HTR-8/SVneo (cell line): ENCODE results near the gene OR2A42.
"Not testable (repeated sequence)": the region's sequence is repeated elsewhere in the genome, so short reads cannot be mapped to it uniquely, and the experiment has no call there.

Source experiments
- DNase-seq: peaks from one replicate; pipeline ENCODE4 v3.0.0; 2011; ENCODE audit warnings: low spot score, mixed read lengths; ENCODE audit not compliant: insufficient read length
- FAIRE-seq: peaks from 2 replicates; lab custom pipeline; 2011; peaks lifted over from hg19 to GRCh38; lab: Jason Lieb, UNC

Gene OR2A42

DNA sequence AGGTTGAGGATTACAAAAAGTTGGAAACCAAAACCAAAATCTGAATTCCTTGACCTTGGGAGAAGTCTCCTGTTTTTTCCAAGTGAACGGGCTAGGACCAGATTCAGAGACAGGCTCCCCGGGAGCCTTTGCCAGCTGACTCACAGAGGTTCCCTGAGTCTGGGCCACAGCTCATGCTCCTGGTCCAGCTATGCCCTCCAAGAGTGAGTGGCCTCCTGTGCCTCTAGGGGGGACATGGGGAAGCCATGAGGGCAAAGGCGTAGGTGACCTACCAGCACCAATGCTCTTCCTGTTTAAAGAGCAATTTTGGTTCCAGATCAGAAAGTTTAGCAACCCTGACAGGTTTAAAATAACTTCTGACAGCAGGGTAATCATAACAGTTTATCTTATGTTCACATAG, 10.6 kb downstream of the OR2A42 start:
- DNase-seq, FAIRE-seq: not testable (repeated sequence)

GRCh38 chr7:144226866-144227265, 12.5 kb downstream of the OR2A42 start:
- not testable (repeated sequence) for DNase-seq, FAIRE-seq

GRCh38 chr7:144223675-144224074, 15.7 kb downstream of the OR2A42 start:
- FAIRE-seq, DNase-seq: not testable (repeated sequence)

- not testable (repeated sequence) for FAIRE-seq, DNase-seq
These were observed 18.9 kb downstream of the OR2A42 start for GRCh38 chr7:144220531-144220930.

GRCh38 chr7:144219149-144219548, 20.3 kb downstream of the OR2A42 start:
- FAIRE-seq, DNase-seq: not testable (repeated sequence)

GRCh38 chr7:144218581-144218980, 20.8 kb downstream of the OR2A42 start:
- not testable (repeated sequence) for FAIRE-seq, DNase-seq

DNA sequence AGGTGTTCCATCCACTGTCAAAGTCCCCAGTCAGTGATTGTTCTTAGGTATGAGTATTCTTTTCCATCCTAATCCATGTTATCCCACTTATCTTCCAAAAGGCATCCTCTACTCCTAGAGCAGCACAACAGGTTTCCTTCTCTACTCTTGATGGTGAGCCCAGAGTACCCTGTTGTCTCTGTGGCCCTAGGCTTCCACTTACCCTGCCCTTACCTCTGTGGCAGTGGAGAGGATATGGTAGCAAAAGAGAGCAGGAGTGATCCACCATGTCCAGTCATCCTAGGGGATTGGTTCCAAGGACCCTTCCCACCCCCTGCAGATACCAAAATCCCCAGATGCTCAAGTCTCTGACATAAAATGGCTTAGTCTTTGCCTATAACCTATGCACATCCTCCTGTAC, 22.2 kb downstream of the OR2A42 start:
- not testable (repeated sequence) for DNase-seq, FAIRE-seq

- FAIRE-seq: not testable (repeated sequence)
These were observed 34.1 kb downstream of the OR2A42 start for GRCh38 chr7:144205306-144205705.

DNA sequence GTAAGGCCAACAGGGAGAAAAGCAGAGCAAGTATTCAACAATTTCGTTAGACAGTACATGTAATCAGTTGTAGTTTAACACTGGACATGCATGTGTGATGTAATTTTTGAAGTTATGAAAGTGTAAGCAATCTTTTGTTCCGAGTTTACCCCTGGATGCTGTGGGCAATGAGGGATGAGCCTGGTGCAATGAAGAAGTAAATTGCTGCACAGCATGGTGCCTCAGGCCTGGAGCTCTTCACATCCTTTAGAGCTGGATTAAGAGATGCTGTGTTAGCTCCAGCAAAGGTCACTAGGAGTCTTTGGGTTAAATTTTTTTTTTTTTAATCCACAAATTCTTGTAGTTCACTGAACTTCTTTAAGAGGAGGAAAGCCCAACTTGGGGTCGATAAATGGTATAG, 36.3 kb downstream of the OR2A42 start:
- not testable (repeated sequence) for DNase-seq, FAIRE-seq

More at GRCh38 chr7:144205306-144205705, 34.1 kb downstream of the OR2A42 start:
- not testable (repeated sequence) for DNase-seq

DNA sequence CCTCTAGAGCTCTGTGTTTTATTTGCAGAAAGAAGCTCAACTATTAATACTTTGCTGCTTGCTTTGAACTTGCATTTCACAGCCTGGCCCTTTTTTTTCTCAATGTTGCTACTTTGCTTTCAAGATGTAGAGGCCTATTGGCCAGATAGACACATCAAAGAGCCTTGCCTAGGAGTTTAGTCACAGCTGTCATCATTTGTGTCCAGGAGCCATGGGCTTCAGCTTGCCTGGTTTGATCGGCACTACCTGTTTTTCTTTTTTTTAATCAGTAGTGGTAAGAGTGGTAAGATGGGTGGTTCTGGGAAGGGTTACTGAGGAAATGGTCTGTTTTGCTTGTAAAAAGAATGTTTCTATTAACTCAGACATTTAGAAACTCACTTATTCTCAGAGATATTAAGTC, 37.4 kb downstream of the OR2A42 start:
- FAIRE-seq, DNase-seq: not testable (repeated sequence)

- not testable (repeated sequence) for DNase-seq, FAIRE-seq
These were observed 40.5 kb downstream of the OR2A42 start for GRCh38 chr7:144198934-144199333.

DNA sequence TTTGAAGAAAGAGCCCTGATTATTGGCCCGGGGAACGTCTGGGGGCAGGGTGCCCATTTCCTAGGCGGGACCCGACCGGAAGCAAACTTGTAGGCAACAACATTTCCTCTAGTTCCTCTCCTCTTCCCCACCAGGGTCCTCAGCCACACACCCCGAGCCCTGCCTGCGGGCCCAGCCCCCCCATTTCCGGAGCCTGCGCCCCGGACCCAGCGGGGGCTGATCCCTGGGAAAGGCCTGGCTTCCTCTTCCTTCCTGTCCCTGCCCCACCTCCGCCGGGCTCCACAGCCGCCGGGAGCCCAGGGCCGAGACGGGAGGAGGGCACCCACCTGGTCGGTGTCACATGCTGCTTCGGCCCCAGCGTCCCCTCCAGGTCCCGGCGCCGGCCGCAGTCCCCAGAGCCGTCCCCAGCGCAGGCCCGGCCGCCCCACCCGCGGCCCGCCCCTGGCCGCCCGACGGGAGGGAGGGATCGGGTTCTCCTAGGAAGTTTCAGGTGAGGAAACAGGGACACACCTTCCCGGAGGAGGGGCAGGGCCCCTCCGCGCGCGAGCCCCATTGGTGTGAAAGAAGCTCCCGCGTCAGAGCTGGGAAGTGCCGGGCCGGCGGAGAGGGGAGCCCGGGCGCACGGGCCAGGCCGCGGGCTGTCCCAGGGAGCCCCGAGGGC, 44.1 kb downstream of the OR2A42 start, which contains the start of gene ARHGEF35:
TSS of gene ARHGEF35 (minus strand) at position 622 of the 661 bp plus-strand sequence. CDS start 7,450 bp downstream, outside the sequence.
- DNase-seq, FAIRE-seq: not testable (repeated sequence)

- FAIRE-seq: not testable (repeated sequence)
These were observed 45.0 kb downstream of the OR2A42 start for GRCh38 chr7:144194453-144194852.

DNA sequence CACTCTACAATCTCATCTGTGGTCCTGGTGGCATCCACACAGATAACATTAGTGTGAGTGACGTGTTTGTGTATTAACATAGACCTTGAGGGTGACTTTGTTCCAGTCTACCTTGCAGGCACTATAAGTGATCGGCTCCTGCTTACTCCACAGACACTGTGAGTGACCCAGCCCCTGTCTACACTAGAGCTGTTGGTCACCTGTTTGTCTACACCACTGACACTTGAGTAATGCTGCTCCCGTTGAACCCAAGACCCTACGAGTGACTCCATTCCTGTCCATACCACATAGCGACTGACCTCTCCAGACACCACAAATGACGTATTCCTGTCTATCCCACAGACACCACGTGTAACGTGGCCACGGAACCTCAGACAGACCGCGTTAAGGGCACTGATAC, 45.6 kb downstream of the OR2A42 start:
- not testable (repeated sequence) for DNase-seq, FAIRE-seq

More at GRCh38 chr7:144194453-144194852, 45.0 kb downstream of the OR2A42 start:
- DNase-seq: not testable (repeated sequence)

DNA sequence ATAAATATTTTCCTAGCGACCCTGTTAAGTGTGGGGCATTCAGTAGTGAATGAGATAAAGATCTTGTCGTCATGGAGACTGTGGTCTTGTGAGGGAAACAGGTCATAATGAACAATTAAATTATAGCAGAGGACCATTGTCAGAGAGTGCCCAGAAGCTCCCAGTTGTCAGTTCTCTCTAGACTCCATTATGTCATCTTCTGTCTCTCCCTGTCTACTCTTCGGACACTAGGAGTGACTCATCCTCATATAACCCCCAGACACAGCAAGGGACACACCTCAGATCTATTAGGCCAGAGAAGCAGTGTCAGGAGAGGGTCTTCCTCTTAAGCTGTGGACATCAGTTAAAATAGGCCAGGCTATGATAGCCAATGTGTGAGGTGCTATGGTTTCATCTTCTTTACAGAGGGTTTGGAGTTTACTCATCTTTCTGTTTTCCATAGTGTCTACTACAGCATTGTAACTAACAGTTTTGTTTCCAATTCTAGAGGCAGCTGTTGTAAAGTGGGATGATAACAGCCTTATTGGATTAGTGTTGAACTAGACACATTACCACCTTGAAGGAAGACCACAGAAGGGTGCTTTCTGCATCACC, 50.7 kb downstream of the OR2A42 start:
- not testable (repeated sequence) for FAIRE-seq, DNase-seq

- not testable (repeated sequence) for FAIRE-seq, DNase-seq
These were observed 51.6 kb downstream of the OR2A42 start for GRCh38 chr7:144187848-144188247.

GRCh38 chr7:144183166-144183565, 56.2 kb downstream of the OR2A42 start, which contains the start of gene CTAGE4:
Gene CTAGE4 (plus strand): TSS chr7:144183466. CDS start chr7:144183504, 38 bp downstream.
- DNase-seq, FAIRE-seq: not testable (repeated sequence)

GRCh38 chr7:144179165-144179479, 60.3 kb downstream of the OR2A42 start:
- FAIRE-seq, DNase-seq: not testable (repeated sequence)

DNA sequence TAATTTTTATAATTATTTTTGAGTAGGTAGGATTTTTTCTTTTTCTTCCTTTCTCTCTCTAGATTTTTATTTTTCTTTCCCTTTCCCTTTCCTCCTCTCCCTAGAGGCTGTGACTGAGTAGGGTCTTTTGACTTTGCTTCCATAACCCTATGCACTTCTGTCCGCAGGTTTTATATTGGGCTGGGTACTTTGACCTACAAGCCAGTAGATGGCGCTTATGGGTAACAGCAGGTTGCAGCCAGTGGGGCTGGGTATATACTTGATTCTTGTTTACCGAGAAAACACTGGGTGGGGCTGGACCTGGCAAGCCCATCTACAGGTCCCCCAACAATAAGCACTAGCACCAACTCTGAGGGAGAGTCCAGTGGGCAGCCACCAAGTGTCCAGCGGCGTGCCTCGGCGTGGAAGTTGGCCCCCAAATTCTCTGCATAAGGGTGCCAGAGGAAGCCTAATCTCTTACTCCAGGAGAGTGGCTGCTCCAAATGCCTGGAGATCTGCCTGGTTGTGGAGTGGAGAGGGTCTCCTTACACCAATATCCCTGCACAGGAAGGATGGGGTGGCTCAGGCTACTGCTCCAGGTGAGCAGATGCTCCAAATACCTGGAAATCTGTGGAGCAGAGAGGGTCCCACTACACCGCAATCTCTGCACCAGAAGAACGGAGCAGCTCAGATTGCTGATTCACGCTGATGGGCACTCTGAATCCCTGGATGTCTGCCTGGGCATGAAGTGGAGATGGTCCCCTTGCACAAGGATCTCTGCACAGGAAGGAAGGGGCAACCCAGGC, 60.8 kb downstream of the OR2A42 start:
- FAIRE-seq, DNase-seq: not testable (repeated sequence)
